NB4 (cell line): ENCODE results near the gene CABP4.

ENCODE experiments used
- POLR2A ChIP-seq: IDR thresholded peaks from 2 replicates; pipeline ENCODE4 v1.6.1; 2011; ENCODE audit warnings: mild to moderate bottlenecking; ENCODE audit not compliant: insufficient read length; ENCODE audit errors: extremely low read depth
- TF ChIP-seq, protein P1 (sequence below): IDR thresholded peaks from one replicate; pipeline ENCODE4 v1.5.1; 2012; ENCODE audit warnings: low read depth, low read length

DNA sequence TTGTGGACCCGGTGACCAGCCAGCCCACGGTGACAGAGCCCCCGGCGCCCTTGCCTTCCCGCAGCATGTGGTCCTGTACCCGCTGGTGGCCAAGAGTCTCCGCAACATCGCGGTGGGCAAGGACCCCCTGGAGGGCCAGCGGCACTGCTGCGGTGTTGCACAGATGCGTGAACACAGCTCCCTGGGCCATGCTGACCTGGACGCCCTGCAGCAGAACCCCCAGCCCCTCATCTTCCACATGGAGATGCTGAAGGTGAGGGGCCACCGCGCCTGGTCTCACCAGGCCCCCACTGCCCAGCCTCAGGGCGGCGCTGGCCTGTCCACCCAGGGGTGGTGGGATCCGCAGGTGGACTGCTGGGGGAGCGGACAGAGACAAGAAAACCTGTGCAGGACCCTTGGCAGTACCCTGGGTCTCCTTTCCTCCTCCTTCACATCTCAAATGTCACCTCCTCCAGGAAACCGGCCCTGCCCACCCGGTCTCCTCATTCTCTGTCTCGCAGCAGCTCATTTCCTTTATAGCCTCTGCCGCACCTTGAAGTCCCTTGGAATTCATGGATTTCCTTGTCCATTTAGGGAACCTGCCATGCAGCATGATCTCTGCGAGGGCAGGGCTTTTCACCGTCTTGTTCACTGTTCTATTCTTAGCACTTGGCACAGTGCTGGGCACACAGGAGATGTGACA lies 34.2 kb downstream of the CABP4 start:
- TF ChIP-seq POLR2A, result no peak
- TF ChIP-seq, protein P1, sequence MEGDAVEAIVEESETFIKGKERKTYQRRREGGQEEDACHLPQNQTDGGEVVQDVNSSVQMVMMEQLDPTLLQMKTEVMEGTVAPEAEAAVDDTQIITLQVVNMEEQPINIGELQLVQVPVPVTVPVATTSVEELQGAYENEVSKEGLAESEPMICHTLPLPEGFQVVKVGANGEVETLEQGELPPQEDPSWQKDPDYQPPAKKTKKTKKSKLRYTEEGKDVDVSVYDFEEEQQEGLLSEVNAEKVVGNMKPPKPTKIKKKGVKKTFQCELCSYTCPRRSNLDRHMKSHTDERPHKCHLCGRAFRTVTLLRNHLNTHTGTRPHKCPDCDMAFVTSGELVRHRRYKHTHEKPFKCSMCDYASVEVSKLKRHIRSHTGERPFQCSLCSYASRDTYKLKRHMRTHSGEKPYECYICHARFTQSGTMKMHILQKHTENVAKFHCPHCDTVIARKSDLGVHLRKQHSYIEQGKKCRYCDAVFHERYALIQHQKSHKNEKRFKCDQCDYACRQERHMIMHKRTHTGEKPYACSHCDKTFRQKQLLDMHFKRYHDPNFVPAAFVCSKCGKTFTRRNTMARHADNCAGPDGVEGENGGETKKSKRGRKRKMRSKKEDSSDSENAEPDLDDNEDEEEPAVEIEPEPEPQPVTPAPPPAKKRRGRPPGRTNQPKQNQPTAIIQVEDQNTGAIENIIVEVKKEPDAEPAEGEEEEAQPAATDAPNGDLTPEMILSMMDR, result no peak
